ENCODE measurements around the gene SLC9A7.

DNA sequence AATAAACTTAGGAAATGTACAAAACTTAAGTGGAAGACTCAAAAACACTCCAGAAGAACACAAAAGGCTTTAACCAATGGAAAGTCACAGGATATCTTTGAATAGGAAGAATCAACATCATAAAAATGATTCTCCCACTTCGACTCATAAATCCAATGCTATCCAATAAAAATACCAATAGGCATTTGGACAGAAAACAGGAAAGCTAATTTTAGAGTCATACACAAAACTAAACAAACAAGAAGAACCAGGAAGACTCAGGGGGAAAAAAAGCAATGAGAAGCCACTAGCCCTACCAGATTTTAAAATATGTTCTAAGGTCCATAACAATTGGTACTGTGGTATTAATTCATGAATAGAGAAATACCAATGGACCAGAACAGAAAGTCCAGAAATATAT is 28.2 kb downstream of the SLC9A7 start:
- TF ChIP-seq, protein P1, sequence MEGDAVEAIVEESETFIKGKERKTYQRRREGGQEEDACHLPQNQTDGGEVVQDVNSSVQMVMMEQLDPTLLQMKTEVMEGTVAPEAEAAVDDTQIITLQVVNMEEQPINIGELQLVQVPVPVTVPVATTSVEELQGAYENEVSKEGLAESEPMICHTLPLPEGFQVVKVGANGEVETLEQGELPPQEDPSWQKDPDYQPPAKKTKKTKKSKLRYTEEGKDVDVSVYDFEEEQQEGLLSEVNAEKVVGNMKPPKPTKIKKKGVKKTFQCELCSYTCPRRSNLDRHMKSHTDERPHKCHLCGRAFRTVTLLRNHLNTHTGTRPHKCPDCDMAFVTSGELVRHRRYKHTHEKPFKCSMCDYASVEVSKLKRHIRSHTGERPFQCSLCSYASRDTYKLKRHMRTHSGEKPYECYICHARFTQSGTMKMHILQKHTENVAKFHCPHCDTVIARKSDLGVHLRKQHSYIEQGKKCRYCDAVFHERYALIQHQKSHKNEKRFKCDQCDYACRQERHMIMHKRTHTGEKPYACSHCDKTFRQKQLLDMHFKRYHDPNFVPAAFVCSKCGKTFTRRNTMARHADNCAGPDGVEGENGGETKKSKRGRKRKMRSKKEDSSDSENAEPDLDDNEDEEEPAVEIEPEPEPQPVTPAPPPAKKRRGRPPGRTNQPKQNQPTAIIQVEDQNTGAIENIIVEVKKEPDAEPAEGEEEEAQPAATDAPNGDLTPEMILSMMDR (IDR thresholded peaks at IDR 0.05): no peak
- TF ChIP-seq EP300 (IDR thresholded peaks at IDR 0.05): no peak
